HepG2 (cell line): ENCODE measurements around the gene PIGZ. TPM values are rescaled to one million over a fixed set of nuclear protein-coding genes. Genes with fewer than 3 reads are reported as not detected.
A peak's percentile ranks its signal among the peaks of the same experiment; 100 is the strongest.

ENCODE experiments used
- ATRX ChIP-seq: sonication (generic); formaldehyde crosslinking; IDR thresholded peaks from 2 replicates; pipeline ENCODE4 v1.4.0; 2020; ENCODE audit warnings: missing genetic modification reagents, borderline replicate concordance
- BCL6 ChIP-seq: IDR thresholded peaks from 2 replicates; pipeline ENCODE4 v1.6.1; 2016; ENCODE audit warnings: missing genetic modification reagents, missing compliant biosample characterization
- HNRNPL ChIP-seq: fragments of 200-400 bp; formaldehyde crosslinking; IDR thresholded peaks from 2 replicates; pipeline ENCODE4 v1.6.1; 2017; ENCODE audit warnings: mild to moderate bottlenecking, low read depth, low read length
- MAFK ChIP-seq, 2 experiments: IDR thresholded peaks in 1 of 2; conservative IDR thresholded peaks in 1 of 2; 2 replicates each; pipeline ENCODE4 v1.6.1; 2011; ENCODE audit warnings: improper control_type of control experiment in 2 of 2, low read length in 2 of 2
- NFE2L1 ChIP-seq: sonication (generic); formaldehyde crosslinking; IDR thresholded peaks from 2 replicates; pipeline ENCODE4 v1.4.0; 2020; ENCODE audit warnings: missing genetic modification reagents, mild to moderate bottlenecking, borderline replicate concordance
- NFE2L2 ChIP-seq: fragments of 150-350 bp; IDR thresholded peaks from 2 replicates; pipeline ENCODE4 v1.6.1; 2014; ENCODE audit warnings: low read length
- SKI ChIP-seq: fragments of 450-650 bp; IDR thresholded peaks from one replicate; pipeline ENCODE4 v1.6.1; 2018; ENCODE audit warnings: mild to moderate bottlenecking; ENCODE audit not compliant: partially characterized antibody
- SNRNP70 ChIP-seq: fragments of 200-400 bp; formaldehyde crosslinking; IDR thresholded peaks from 2 replicates; pipeline ENCODE4 v1.6.1; 2017; ENCODE audit warnings: mild to moderate bottlenecking, low read depth, low read length, moderate library complexity
- ZC3H4 ChIP-seq: sonication (generic); formaldehyde crosslinking; IDR thresholded peaks from 2 replicates; pipeline ENCODE4 v1.4.0; 2020; ENCODE audit warnings: missing genetic modification reagents, borderline replicate concordance
- ZNF746 ChIP-seq: sonication (generic); formaldehyde crosslinking; IDR thresholded peaks from 2 replicates; pipeline ENCODE4 v1.8.0; 2022; ENCODE audit warnings: mild to moderate bottlenecking, missing genetic modification reagents
- ZNF792 ChIP-seq: IDR thresholded peaks from 2 replicates; pipeline ENCODE4 v1.6.1; 2016
- ZNF883 ChIP-seq: sonication (generic); formaldehyde crosslinking; IDR thresholded peaks from 2 replicates; pipeline ENCODE4 v1.5.1; 2020; ENCODE audit warnings: mild to moderate bottlenecking, missing genetic modification reagents; ENCODE audit errors: not compliant biosample characterization
- polyA plus RNA-seq, 8 experiments: library from polyadenylated mRNA; depleted of rRNA in 3 of 8; stranded (reverse) in 7 of 8; unstranded in 1 of 8; fragments of >200 nt; fragmentation: Illumina TruSeq in 4 of 8; extraction: Trizol in 4 of 8; gene quantifications; 2 replicates each; pipeline versions ENCODE4 v1.2.1 to v1.2.3, GENCODE V29; 2011 to 2016; ENCODE audit warnings: low read depth in 4 of 8, missing spikeins in 1 of 8, mixed read lengths in 1 of 8; ENCODE audit not compliant: insufficient read depth in 1 of 8
- total RNA-seq, 5 experiments: library from RNA; depleted of rRNA; stranded (reverse); fragments of >200 nt; fragmentation: Illumina TruSeq; extraction: Trizol; gene quantifications; 2 replicates each; pipeline ENCODE4 v1.2.3, GENCODE V29; 2016; ENCODE audit warnings: low read depth in 1 of 5
- TF ChIP-seq, protein P1 (sequence below), 2 experiments: fragments of 450-650 bp in 1 of 2; sonication (generic) in 1 of 2; formaldehyde crosslinking in 1 of 2; IDR thresholded peaks; 2 replicates each; pipeline versions ENCODE4 v1.6.1 to v1.8.0; 2016 to 2022; ENCODE audit warnings: antibody characterized with exemption in 1 of 2, mild to moderate bottlenecking in 1 of 2, missing genetic modification reagents in 1 of 2
- TF ChIP-seq, protein P2 (sequence below): sonication (generic); formaldehyde crosslinking; IDR thresholded peaks from 2 replicates; pipeline ENCODE4 v1.4.0; 2020; ENCODE audit warnings: missing genetic modification reagents; ENCODE audit errors: not compliant biosample characterization
- TF ChIP-seq, protein P3 (sequence below): sonication (generic); formaldehyde crosslinking; IDR thresholded peaks from 2 replicates; pipeline ENCODE4 v1.4.0; 2020; ENCODE audit warnings: missing genetic modification reagents, mild to moderate bottlenecking, borderline replicate concordance
- TF ChIP-seq, protein P4 (sequence below): sonication (generic); formaldehyde crosslinking; IDR thresholded peaks from 2 replicates; pipeline ENCODE4 v1.8.0; 2022; ENCODE audit warnings: mild to moderate bottlenecking, missing genetic modification reagents

PIGZ gene
- total and polyA plus RNA-seq, 2 of the 13 experiments (the other 11 are each of a cell fraction or from before 2014, with no cell fraction given), result 4.7 to 60.5 TPM

DNA sequence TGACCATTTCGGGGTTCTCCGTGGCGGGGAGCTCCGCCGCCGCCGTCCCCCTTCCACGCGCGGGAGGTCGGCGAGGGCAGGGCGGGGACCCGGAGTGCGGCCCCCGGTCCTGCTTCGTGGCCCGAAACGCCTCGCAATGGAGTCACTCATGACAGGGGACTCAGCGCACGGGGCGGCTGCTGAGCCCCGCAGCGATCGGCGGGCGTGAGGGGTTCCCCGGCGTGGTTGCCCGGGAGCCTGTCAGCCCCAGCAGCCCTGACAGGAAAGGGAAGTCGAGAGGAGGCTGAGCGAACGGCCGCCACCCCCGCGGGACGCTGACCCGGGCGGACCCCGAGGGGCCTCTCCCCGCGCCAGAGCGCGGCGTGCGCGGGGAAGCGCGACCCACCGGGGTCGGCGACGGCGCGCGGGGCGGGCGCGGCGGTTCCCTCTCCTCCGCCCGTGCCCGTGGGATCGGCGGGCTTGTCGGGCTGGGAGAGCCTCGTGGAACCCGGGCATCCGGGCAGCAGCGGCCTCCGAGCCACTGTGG is 564 bp upstream of the PIGZ start (continued):
- TF ChIP-seq, protein P1, sequence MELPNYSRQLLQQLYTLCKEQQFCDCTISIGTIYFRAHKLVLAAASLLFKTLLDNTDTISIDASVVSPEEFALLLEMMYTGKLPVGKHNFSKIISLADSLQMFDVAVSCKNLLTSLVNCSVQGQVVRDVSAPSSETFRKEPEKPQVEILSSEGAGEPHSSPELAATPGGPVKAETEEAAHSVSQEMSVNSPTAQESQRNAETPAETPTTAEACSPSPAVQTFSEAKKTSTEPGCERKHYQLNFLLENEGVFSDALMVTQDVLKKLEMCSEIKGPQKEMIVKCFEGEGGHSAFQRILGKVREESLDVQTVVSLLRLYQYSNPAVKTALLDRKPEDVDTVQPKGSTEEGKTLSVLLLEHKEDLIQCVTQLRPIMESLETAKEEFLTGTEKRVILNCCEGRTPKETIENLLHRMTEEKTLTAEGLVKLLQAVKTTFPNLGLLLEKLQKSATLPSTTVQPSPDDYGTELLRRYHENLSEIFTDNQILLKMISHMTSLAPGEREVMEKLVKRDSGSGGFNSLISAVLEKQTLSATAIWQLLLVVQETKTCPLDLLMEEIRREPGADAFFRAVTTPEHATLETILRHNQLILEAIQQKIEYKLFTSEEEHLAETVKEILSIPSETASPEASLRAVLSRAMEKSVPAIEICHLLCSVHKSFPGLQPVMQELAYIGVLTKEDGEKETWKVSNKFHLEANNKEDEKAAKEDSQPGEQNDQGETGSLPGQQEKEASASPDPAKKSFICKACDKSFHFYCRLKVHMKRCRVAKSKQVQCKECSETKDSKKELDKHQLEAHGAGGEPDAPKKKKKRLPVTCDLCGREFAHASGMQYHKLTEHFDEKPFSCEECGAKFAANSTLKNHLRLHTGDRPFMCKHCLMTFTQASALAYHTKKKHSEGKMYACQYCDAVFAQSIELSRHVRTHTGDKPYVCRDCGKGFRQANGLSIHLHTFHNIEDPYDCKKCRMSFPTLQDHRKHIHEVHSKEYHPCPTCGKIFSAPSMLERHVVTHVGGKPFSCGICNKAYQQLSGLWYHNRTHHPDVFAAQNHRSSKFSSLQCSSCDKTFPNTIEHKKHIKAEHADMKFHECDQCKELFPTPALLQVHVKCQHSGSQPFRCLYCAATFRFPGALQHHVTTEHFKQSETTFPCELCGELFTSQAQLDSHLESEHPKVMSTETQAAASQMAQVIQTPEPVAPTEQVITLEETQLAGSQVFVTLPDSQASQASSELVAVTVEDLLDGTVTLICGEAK (IDR thresholded peaks at IDR 0.05), result no peak
- TF ChIP-seq, protein P1 (CRISPR knock-in tag; IDR thresholded peaks at IDR 0.05), result no peak
- TF ChIP-seq, protein P2, sequence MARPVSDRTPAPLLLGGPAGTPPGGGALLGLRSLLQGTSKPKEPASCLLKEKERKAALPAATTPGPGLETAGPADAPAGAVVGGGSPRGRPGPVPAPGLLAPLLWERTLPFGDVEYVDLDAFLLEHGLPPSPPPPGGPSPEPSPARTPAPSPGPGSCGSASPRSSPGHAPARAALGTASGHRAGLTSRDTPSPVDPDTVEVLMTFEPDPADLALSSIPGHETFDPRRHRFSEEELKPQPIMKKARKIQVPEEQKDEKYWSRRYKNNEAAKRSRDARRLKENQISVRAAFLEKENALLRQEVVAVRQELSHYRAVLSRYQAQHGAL, result no peak
- TF ChIP-seq MAFK (conservative IDR thresholded peaks at IDR 0.05 in 1 of 2, IDR thresholded peaks at IDR 0.05 in 1 of 2; ENCODE audit: low read length in 2 of 2) (no peak), SNRNP70 (no peak), ZNF792 (CRISPR knock-in tag) (no peak), NFE2L2 (no peak), ZNF746 (no peak), NFE2L1 (CRISPR knock-in tag) (no peak), HNRNPL (0 out of 2 replicates have a peak, but pooled peaks have one; percentile 66), SKI (no peak), ZNF883 (CRISPR knock-in tag) (no peak), ZC3H4 (CRISPR knock-in tag) (no peak), BCL6 (CRISPR knock-in tag) (0 out of 2 replicates have a peak, but pooled peaks have one; percentile 26), ATRX (CRISPR knock-in tag) (no peak)
- TF ChIP-seq, protein P3, sequence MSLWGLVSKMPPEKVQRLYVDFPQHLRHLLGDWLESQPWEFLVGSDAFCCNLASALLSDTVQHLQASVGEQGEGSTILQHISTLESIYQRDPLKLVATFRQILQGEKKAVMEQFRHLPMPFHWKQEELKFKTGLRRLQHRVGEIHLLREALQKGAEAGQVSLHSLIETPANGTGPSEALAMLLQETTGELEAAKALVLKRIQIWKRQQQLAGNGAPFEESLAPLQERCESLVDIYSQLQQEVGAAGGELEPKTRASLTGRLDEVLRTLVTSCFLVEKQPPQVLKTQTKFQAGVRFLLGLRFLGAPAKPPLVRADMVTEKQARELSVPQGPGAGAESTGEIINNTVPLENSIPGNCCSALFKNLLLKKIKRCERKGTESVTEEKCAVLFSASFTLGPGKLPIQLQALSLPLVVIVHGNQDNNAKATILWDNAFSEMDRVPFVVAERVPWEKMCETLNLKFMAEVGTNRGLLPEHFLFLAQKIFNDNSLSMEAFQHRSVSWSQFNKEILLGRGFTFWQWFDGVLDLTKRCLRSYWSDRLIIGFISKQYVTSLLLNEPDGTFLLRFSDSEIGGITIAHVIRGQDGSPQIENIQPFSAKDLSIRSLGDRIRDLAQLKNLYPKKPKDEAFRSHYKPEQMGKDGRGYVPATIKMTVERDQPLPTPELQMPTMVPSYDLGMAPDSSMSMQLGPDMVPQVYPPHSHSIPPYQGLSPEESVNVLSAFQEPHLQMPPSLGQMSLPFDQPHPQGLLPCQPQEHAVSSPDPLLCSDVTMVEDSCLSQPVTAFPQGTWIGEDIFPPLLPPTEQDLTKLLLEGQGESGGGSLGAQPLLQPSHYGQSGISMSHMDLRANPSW, result no peak
- TF ChIP-seq, protein P4, sequence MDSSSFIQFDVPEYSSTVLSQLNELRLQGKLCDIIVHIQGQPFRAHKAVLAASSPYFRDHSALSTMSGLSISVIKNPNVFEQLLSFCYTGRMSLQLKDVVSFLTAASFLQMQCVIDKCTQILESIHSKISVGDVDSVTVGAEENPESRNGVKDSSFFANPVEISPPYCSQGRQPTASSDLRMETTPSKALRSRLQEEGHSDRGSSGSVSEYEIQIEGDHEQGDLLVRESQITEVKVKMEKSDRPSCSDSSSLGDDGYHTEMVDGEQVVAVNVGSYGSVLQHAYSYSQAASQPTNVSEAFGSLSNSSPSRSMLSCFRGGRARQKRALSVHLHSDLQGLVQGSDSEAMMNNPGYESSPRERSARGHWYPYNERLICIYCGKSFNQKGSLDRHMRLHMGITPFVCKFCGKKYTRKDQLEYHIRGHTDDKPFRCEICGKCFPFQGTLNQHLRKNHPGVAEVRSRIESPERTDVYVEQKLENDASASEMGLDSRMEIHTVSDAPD (CRISPR knock-in tag), result no peak
